ENCODE data around the gene ZNF155.
A peak's percentile ranks its signal among the peaks of the same experiment; 100 is the strongest.
"Not testable (repeated sequence)": the region's sequence is repeated elsewhere in the genome, so short reads cannot be mapped to it uniquely, and the experiment has no call there.

ZNF155 gene

DNA sequence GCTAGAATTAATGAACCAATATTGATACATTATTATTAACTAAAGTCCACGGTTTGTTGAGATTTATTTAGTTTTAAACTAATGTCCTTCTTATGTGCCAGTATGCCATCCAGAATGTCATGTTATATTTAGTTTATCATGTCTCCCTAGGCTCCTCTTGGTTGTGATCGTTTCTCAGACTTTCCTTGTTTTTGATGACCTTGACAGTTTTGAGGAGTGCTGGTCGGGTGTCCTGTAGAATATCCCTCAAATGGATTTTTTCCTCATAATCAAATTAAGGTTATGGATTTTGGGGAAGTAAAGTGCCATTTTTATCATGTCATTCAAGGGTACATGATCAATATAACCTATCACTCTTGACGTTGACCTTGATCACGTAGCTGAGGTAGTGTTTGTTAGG, 42.8 kb upstream of the ZNF155 start:
- no peak overlapping the region for H3K4me3 ChIP-seq (replicated peaks; ENCODE audit: low read depth, low read length)
- no peak for DNase-seq (ENCODE audit: extremely low read depth, insufficient read length)
- H3K27me3 ChIP-seq (replicated peaks; ENCODE audit: control insufficient read depth, insufficient read depth, low read length) = no peaks in the 10 kb centered on the region
- TF ChIP-seq, protein P1, sequence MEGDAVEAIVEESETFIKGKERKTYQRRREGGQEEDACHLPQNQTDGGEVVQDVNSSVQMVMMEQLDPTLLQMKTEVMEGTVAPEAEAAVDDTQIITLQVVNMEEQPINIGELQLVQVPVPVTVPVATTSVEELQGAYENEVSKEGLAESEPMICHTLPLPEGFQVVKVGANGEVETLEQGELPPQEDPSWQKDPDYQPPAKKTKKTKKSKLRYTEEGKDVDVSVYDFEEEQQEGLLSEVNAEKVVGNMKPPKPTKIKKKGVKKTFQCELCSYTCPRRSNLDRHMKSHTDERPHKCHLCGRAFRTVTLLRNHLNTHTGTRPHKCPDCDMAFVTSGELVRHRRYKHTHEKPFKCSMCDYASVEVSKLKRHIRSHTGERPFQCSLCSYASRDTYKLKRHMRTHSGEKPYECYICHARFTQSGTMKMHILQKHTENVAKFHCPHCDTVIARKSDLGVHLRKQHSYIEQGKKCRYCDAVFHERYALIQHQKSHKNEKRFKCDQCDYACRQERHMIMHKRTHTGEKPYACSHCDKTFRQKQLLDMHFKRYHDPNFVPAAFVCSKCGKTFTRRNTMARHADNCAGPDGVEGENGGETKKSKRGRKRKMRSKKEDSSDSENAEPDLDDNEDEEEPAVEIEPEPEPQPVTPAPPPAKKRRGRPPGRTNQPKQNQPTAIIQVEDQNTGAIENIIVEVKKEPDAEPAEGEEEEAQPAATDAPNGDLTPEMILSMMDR (IDR thresholded peaks at IDR 0.05; ENCODE audit: insufficient read depth, low read length, poor library complexity, severe bottlenecking) = no peak
- H3K36me3 ChIP-seq (ENCODE audit: control insufficient read depth, insufficient read depth, low read length) = no peaks in the 10 kb centered on the region

DNA sequence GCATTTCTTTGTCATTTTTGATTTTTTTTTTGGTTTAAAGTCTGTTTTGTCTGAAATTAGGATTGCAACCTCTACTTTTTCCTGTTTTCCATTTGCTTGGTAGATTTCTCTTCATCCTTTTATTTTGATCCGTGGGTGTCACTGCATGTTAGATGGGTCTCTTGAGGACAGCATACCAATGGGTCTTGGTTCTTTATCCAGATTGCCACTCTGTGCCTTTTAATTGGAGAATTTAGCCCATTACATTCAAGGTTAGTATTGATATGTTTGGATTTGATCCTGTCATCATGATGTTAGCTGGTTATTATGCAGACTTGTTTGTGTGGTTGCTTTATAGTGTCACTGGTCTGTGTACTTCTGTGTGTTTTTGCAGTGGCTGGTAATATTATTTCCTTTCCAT, 36.6 kb upstream of the ZNF155 start:
- H3K4me3 ChIP-seq (replicated peaks; ENCODE audit: low read depth, low read length); H3K36me3 ChIP-seq (ENCODE audit: control insufficient read depth, insufficient read depth, low read length); DNase-seq (ENCODE audit: extremely low read depth, insufficient read length); H3K27me3 ChIP-seq (replicated peaks; ENCODE audit: control insufficient read depth, insufficient read depth, low read length): not testable (repeated sequence)

DNA sequence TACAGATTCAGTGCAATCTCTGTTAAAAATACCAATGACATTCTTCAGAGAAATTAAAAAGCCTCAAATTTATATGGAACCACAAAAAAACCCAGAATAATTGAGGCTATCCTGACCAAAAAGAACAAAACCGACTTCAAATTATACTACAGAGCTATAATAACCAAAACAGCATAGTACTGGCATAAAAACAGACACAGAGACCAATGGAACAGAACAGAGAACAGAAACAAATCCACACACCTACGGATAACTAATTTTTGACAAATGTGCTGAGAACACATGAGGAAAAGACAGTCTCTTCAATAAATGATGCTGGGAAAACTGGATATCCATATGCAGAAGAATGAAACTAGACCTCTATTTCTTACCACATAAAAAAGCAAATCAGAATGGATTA, 34.2 kb upstream of the ZNF155 start:
- not testable (repeated sequence) for H3K4me3 ChIP-seq (replicated peaks; ENCODE audit: low read depth, low read length); DNase-seq (ENCODE audit: extremely low read depth, insufficient read length); H3K36me3 ChIP-seq (ENCODE audit: control insufficient read depth, insufficient read depth, low read length); H3K27me3 ChIP-seq (replicated peaks; ENCODE audit: control insufficient read depth, insufficient read depth, low read length)

DNA sequence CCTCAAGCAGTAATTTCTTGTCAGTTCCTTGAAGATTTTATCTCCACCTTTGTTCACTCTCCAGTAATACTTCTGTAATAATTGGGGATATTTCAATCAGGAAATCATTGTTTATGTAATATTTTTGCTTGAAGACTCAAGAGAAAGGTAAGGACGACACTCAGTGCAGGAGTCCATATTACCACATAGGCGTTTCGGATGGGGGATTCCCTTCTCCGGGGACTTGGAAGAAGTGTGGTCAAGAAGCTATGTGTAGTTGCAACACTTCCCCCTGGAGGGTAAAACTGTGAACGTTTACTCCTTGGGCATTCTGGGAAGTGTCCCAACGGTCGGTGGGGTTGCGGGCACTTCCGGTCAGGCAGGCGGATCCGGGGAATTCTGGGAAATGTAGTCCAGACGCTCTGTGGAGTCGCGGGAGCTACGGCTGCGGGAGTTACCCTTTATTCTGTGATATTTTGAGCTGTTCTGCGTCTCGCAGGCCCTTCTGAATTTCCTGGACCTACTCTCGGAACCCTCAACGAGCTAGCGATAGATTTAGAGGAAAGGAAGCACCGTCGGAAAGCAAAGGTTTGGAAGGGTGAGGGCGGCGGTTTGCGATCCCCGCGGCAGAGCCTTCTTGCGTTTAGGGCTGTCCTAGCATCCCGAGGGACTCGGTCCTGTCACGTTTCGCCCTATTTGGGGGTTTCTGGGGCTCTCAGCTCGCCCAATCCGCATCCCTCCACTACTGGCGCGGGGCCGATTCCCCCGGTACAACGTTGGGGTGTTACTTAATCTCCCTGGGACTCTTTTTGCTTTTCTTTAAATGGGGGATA, 32.9 kb upstream of the ZNF155 start, which contains the start of gene ZNF221:
Gene ZNF221 (plus strand): TSS at position 395 of the 812 bp plus-strand sequence. CDS start 11,499 bp downstream, outside the sequence.
- DNase-seq (ENCODE audit: extremely low read depth, insufficient read length) = peak; percentile 84
- TF ChIP-seq, protein P1 (IDR thresholded peaks at IDR 0.05; ENCODE audit: insufficient read depth, low read length, poor library complexity, severe bottlenecking) = peak; percentile 44
- peak within 1 kb of the TSS; percentile 83 for H3K4me3 ChIP-seq (replicated peaks; ENCODE audit: low read depth, low read length)

DNA sequence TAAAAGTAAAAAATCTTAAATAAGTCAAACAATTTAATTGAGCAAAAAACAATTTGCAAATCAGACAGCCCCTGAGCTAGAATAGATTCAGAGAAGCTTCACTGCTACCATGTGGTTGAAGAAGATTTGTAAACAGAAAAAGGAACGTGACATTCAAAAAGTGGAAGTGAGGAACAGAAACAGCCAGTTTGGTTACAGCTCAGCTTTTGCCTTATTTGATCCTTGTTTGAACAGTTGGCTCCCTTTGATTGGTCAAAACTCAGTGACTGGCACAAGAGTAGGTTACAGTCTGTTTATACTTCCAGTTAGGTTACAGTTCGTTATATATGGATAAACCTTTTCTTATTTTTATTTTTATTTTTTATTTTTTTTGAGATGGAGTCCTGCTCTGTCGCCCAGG, 27.2 kb upstream of the ZNF155 start:
- H3K4me3 ChIP-seq (replicated peaks; ENCODE audit: low read depth, low read length) = no peak overlapping the region
- TF ChIP-seq, protein P1 (IDR thresholded peaks at IDR 0.05; ENCODE audit: insufficient read depth, low read length, poor library complexity, severe bottlenecking) = no peak
- DNase-seq (ENCODE audit: extremely low read depth, insufficient read length) = peak; percentile 16
- H3K36me3 ChIP-seq (ENCODE audit: control insufficient read depth, insufficient read depth, low read length) = no peaks in the 10 kb centered on the region
- no peaks in the 10 kb centered on the region for H3K27me3 ChIP-seq (replicated peaks; ENCODE audit: control insufficient read depth, insufficient read depth, low read length)

More for the DNA sequence above, 32.9 kb upstream of the ZNF155 start, which contains the start of gene ZNF221:
- no peaks in the 10 kb centered on the region for H3K36me3 ChIP-seq (ENCODE audit: control insufficient read depth, insufficient read depth, low read length)
- H3K27me3 ChIP-seq (replicated peaks; ENCODE audit: control insufficient read depth, insufficient read depth, low read length) = no peaks in the 10 kb centered on the region

DNA sequence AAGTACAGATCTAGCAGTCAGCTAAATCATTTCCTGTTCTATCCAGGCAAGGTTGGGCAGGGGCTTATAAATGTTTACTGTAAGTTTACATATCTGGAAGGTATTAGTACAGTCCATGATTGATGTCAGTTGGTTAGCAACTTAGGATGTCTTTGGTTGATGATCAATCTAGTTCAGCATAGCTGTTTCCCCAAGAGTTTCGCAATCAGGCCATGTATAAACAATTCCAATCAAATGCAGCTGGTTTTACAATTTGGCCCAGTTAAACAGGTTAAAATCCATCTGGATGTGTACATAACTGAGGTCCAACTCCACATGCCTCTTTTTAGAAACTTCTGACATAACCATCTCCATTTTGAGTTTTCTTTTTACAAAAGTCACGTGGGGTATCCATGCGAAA, 26.1 kb upstream of the ZNF155 start:
- DNase-seq (ENCODE audit: extremely low read depth, insufficient read length) = no peak
- Histone ChIP-seq H3K4me3 (replicated peaks; ENCODE audit: low read depth, low read length) (no peak overlapping the region), H3K27me3 (replicated peaks; ENCODE audit: control insufficient read depth, insufficient read depth, low read length) (no peaks in the 10 kb centered on the region), H3K36me3 (ENCODE audit: control insufficient read depth, insufficient read depth, low read length) (no peaks in the 10 kb centered on the region)
- TF ChIP-seq, protein P1 (IDR thresholded peaks at IDR 0.05; ENCODE audit: insufficient read depth, low read length, poor library complexity, severe bottlenecking) = no peak
